MCF 10A (cell line): ENCODE results near the gene STK11. TPM values are rescaled to one million over a fixed set of nuclear protein-coding genes. Genes with fewer than 3 reads are reported as not detected.

Source experiments
- BruUV-seq: library from RNA; stranded (reverse); fragments of 400-500 nt; replicated peaks from 2 replicates; lab custom pipeline; 2021; lab: Mats Ljungman, UMichigan
- CTCF ChIA-PET: fragments of 300-600 bp; sonication (Branson Sonifier 250); formaldehyde crosslinking; extraction: SDS; loops from one replicate; lab custom pipeline; 2021; ENCODE audit warnings: antibody characterized with exemption, inconsistent platforms; lab: Yijun Ruan, JAX
- POLR2A ChIA-PET: fragments of 300-600, 350-650 bp; sonication (Branson Sonifier 250); formaldehyde crosslinking; extraction: SDS; loops from one replicate; lab custom pipeline; 2020; ENCODE audit warnings: antibody characterized with exemption, inconsistent platforms; lab: Yijun Ruan, JAX
- DNase-seq: peaks from one replicate; pipeline ENCODE4 v3.0.0-alpha.2; 2018; ENCODE audit not compliant: unreplicated experiment
- H3K27ac Mint-ChIP-seq: one replicate; pipeline ENCODE4 v1.8.0; 2022; ENCODE audit warnings: mild to moderate bottlenecking, low read depth, mixed read lengths; ENCODE audit not compliant: unreplicated experiment
- H3K27me3 Mint-ChIP-seq: one replicate; pipeline ENCODE4 v1.8.0; 2022; ENCODE audit warnings: mixed read lengths; ENCODE audit not compliant: insufficient read depth, unreplicated experiment
- H3K36me3 Mint-ChIP-seq: one replicate; pipeline ENCODE4 v1.8.0; 2022; ENCODE audit warnings: mild to moderate bottlenecking, moderate library complexity, mixed read lengths; ENCODE audit not compliant: insufficient read depth, unreplicated experiment
- H3K4me1 Mint-ChIP-seq: one replicate; pipeline ENCODE4 v1.8.0; 2022; ENCODE audit warnings: mixed read lengths; ENCODE audit not compliant: insufficient read depth, unreplicated experiment
- H3K4me3 Mint-ChIP-seq: one replicate; pipeline ENCODE4 v1.8.0; 2022; ENCODE audit warnings: mild to moderate bottlenecking, moderate library complexity, mixed read lengths; ENCODE audit not compliant: unreplicated experiment
- H3K9me3 Mint-ChIP-seq: one replicate; pipeline ENCODE4 v1.8.0; 2022; ENCODE audit warnings: mixed read lengths; ENCODE audit not compliant: unreplicated experiment
- CTCF ChIP-seq: fragments of 200-600 bp; IDR thresholded peaks from one replicate; pipeline ENCODE4 v1.8.0; 2022; ENCODE audit warnings: antibody characterized with exemption, mild to moderate bottlenecking; ENCODE audit not compliant: unreplicated experiment
- intact Hi-C: fragments of 100-400 bp; cut with micrococcal nuclease; formaldehyde crosslinking; loops from 2 replicates; pipeline ENCODE4 v1.14.1; 2022
- total RNA-seq: library from RNA; stranded (reverse); gene quantifications from 2 replicates; pipeline ENCODE4 v1.2.3, GENCODE V29; 2022

The STK11 gene
- total RNA-seq, 1 experiment from 2014 or later: 65.6 TPM

DNA sequence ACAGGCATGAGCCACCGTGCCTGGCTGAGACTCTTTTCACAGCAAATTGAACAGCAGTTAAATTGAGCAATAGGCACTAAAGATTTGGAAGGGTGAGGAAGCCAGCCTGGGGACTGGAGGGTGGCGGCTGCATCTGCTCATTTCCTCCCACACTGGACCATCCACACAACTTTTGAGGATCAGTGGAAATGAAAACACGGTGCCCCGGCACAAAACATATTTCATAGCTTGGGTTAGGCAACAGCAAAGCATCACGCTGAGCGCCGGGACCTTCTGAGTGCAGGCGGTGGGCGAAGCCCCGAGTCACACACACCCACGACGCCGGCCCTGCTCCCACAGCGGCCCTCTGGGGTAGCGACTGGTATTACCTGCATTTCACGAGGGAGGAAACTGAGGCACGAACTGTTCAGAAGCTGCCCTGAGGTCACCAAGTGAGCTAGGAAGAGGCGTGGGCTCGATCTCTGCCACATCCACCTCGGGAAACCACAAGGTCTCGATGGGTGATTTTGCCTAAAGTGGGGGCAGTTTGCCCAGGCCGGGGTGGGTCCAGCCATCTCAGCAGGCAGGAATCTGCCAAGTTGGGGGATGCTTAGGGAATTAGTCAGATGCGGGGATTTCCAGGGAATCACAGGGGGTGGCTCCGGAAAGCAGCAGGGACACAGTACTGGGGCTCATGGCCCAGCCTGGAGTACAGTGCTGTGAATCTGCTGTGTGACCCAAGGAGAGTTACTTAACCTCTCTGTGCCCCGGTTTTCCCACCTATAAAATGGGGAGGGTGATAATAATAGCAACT is 28.1 kb upstream of the STK11 start:
- Mint-ChIP-seq H3K36me3 (peaks cover 13% of the 10 kb centered on the region), H3K4me3 (peak overlapping the region; percentile 69), H3K4me1 (peaks cover 41% of the 10 kb centered on the region), H3K27me3 (no peaks in the 10 kb centered on the region), H3K9me3 (no peaks in the 10 kb centered on the region), H3K27ac (peak overlapping the region; percentile 98)
- intact Hi-C loops: no loop called here
- ChIA-PET POLR2A (interaction anchor here (0.5 to 2.7 kb wide), 18 partner anchors 8 to 152 kb away, joined by 3 to 28 read pairs (median 4); partner anchors contain the start of genes ARHGAP45 and CIRBP), CTCF (interaction anchor here (0.7 to 2.5 kb wide), 4 partner anchors 10 to 123 kb away, joined by 3 to 8 read pairs (median 5); no protein-coding TSS in a partner anchor)
- peak; percentile 99 for DNase-seq
- peak; percentile 26 for TF ChIP-seq CTCF
- BruUV-seq: TSS peak; percentile 47

DNA sequence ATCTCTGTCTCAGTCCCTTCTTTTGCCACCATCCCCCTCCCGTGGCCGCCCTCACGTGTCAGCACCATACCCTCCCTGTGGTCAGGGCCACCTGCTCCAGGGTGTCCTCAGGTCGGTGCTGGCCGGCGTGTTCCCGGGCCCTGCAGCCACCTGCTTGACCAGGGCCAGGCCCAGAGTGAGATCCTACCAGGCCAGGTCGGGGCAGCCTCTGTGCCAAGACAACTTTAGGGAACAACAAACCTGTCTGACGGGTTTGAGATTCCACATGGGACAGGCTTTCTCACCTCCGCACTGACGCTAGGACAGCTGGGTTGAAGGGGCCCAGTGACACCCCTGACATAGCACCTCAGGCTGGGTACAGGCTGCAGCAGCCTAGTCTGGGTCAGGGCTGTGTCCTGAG is 24.0 kb upstream of the STK11 start:
- ChIA-PET POLR2A (interaction anchor here (0.6 to 2.3 kb wide), 3 partner anchors 9 to 291 kb away, joined by 3 to 17 read pairs (median 5); no protein-coding TSS in a partner anchor), CTCF (interaction anchor here (0.6 to 0.7 kb wide), 2 partner anchors 59 to 235 kb away, joined by 3 read pairs; no protein-coding TSS in a partner anchor)
- Mint-ChIP-seq H3K9me3 (no peaks in the 10 kb centered on the region), H3K4me1 (peaks cover 45% of the 10 kb centered on the region), H3K36me3 (peaks cover 6% of the 10 kb centered on the region), H3K4me3 (peak overlapping the region; percentile 62), H3K27me3 (no peaks in the 10 kb centered on the region), H3K27ac (peak overlapping the region; percentile 79)
- no TSS peak for BruUV-seq
- no peak for DNase-seq
- intact Hi-C loops: loop anchor here (5.0 kb wide), 1 partner anchor 79 kb away; the partner anchor contains the start of gene GPX4
- no peak for TF ChIP-seq CTCF

DNA sequence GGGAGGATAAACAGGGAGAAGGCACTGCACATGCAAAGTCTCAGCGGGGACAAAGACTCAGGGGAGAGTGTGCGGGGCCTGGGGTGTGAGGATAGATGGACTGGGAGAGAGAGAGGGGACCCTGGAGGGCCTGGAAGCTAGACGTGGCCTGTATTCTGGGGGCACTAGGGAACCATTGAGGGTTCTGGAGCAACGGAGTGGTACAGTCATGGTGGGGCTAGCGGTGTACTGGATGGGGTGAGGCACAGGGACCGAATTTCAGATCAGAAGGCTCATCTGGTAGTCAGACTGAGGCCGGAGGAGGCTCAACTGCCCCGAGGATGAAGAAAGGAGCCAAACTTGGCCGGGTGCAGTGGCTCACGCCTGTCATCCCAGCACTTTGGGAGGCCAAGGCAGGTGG is 23.5 kb upstream of the STK11 start:
- ChIA-PET POLR2A (interaction anchor here (0.6 to 1.5 kb wide), 4 partner anchors 12 to 291 kb away, joined by 3 to 8 read pairs (median 5); partner anchors contain the start of gene ARHGAP45), CTCF (interaction anchor here (0.7 kb wide), 1 partner anchor 234 kb away, joined by 3 read pairs; no protein-coding TSS in a partner anchor)
- Mint-ChIP-seq H3K27me3 (no peaks in the 10 kb centered on the region), H3K4me1 (peaks cover 43% of the 10 kb centered on the region), H3K4me3 (no peak overlapping the region), H3K36me3 (peaks cover 6% of the 10 kb centered on the region), H3K27ac (peak overlapping the region; percentile 79), H3K9me3 (no peaks in the 10 kb centered on the region)
- TF ChIP-seq CTCF: no peak
- no peak for DNase-seq
- BruUV-seq: no TSS peak
- intact Hi-C loops: loop anchor here (5.0 kb wide), 1 partner anchor 80 kb away; the partner anchor contains the start of gene GPX4

GRCh38 chr19:1182727-1183126 is 22.9 kb upstream of the STK11 start:
- H3K36me3 Mint-ChIP-seq: peaks cover 6% of the 10 kb centered on the region
- intact Hi-C loops: loop anchor here (5.0 kb wide), 1 partner anchor 80 kb away; the partner anchor contains the start of gene GPX4
- H3K9me3 Mint-ChIP-seq: no peaks in the 10 kb centered on the region
- ChIA-PET CTCF (no interaction called here), POLR2A (interaction anchor here (0.6 to 2.1 kb wide), 6 partner anchors 9 to 551 kb away, joined by 3 to 8 read pairs (median 4); partner anchors contain the start of genes ARHGAP45 and SBNO2)
- TF ChIP-seq CTCF: no peak
- H3K4me3 Mint-ChIP-seq: no peak overlapping the region
- H3K27ac Mint-ChIP-seq: peak overlapping the region; percentile 51
- H3K27me3 Mint-ChIP-seq: no peaks in the 10 kb centered on the region
- H3K4me1 Mint-ChIP-seq: peaks cover 36% of the 10 kb centered on the region
- no TSS peak for BruUV-seq
- no peak for DNase-seq
